Lung (tissue), 12 donors: ENCODE data around the gene PAK4. TPM values are rescaled to one million over a fixed set of nuclear protein-coding genes. Genes with fewer than 3 reads are reported as not detected.
"Not testable (repeated sequence)": the region's sequence is repeated elsewhere in the genome, so short reads cannot be mapped to it uniquely, and the experiment has no call there.

ENCODE experiments used
- ATAC-seq: fragments of 200-7000 bp; cut with Tn5 transposase; one replicate; pipeline ENCODE4 v1.9.1; 2020; ENCODE audit warnings: moderate number of reproducible peaks; ENCODE audit not compliant: insufficient read depth, low FRiP score
- DNase-seq, 3 donors: peaks; one replicate each; pipeline ENCODE4 v3.0.0-alpha.2; 2013 to 2017
- H3K27ac ChIP-seq, 2 donors: one replicate each; pipeline ENCODE4 v1.5.1; 2013; ENCODE audit warnings: mild to moderate bottlenecking in 2 of 2, moderate library complexity in 2 of 2, control low read depth in 1 of 2, inconsistent platforms in 1 of 2, low read depth in 1 of 2, low read length in 1 of 2
- H3K27me3 ChIP-seq, 3 donors: one replicate each; pipeline ENCODE4 v1.5.1; 2013; ENCODE audit warnings: low read length in 2 of 3; ENCODE audit not compliant: control insufficient read depth in 3 of 3, insufficient read depth in 3 of 3
- H3K36me3 ChIP-seq, 4 donors: one replicate each; pipeline ENCODE4 v1.5.1; 2013; ENCODE audit warnings: low read length in 4 of 4, mild to moderate bottlenecking in 1 of 4, moderate library complexity in 1 of 4; ENCODE audit not compliant: control insufficient read depth in 4 of 4, insufficient read depth in 4 of 4
- H3K4me1 ChIP-seq, 5 donors: one replicate each; pipeline ENCODE4 v1.5.1; 2013; ENCODE audit warnings: low read length in 5 of 5, mild to moderate bottlenecking in 2 of 5, moderate library complexity in 1 of 5; ENCODE audit not compliant: control insufficient read depth in 5 of 5, insufficient read depth in 5 of 5
- H3K4me3 ChIP-seq: one replicate; pipeline ENCODE4 v1.5.1; 2013; ENCODE audit warnings: mild to moderate bottlenecking, control low read depth, moderate library complexity
- H3K9ac ChIP-seq, 2 donors: one replicate each; pipeline ENCODE4 v1.5.1; 2013; ENCODE audit warnings: low read length in 2 of 2, control low read depth in 1 of 2; ENCODE audit not compliant: insufficient read depth in 1 of 2
- H3K9me3 ChIP-seq, 4 donors: one replicate each; pipeline ENCODE4 v1.5.1; 2013; ENCODE audit warnings: low read length in 3 of 4, mild to moderate bottlenecking in 1 of 4, moderate library complexity in 1 of 4; ENCODE audit not compliant: control insufficient read depth in 4 of 4, insufficient read depth in 3 of 4
- CTCF ChIP-seq: IDR thresholded peaks from 2 replicates; pipeline ENCODE4 v1.5.1; 2012; ENCODE audit warnings: mild to moderate bottlenecking; ENCODE audit errors: control extremely low read depth, extremely low read depth
- WGBS, 2 donors: extraction: QIAGEN DNeasy Blood & Tissue Kit; methylation state at CpG; one replicate each; pipeline ENCODE4 v1.1.7; 2013; 5-methylcytosine and 5-hydroxymethylcytosine counted together
- polyA plus RNA-seq, 2 donors: library from polyadenylated mRNA; stranded (reverse); fragments of 200-250 nt; gene quantifications; one replicate each; pipeline ENCODE4 v1.2.1, GENCODE V29; 2013
- total RNA-seq, 2 donors: library from RNA; depleted of rRNA in 1 of 2; stranded (reverse); fragments of >200 nt in 1 of 2; gene quantifications; one replicate each; pipeline ENCODE4 v1.2.1, GENCODE V29; 2014 to 2021
- donor health status: control.
- donor health status: control.
- donor health status: Bipolar disorder and iron deficiency.
- donor health status: healthy.
- donor health status: DM: yes; HTN: yes; CAD: no.

Gene PAK4
- total and polyA plus RNA-seq, 4 donors = 23.2 to 60.8 (median 36.7) TPM

GRCh38 chr19:39113199-39113598 lies 12.4 kb upstream of the PAK4 start:
- Histone ChIP-seq H3K27me3 (no peaks in the 10 kb centered on the region), H3K9me3 (peaks cover 0 to 2% (median 0%) of the 10 kb centered on the region in 4 donors), H3K9ac (no peak overlapping the region), H3K27ac (no peak overlapping the region), H3K4me3 (no peak overlapping the region), H3K36me3 (no peaks in the 10 kb centered on the region), H3K4me1 (peaks cover 0 to 4% (median 0%) of the 10 kb centered on the region in 5 donors)
- no peak for DNase-seq
- WGBS, 2 donors = 78 to 88% methylated on average over 10 of the region's 10 CpGs
- ATAC-seq = no peak
- no peak for TF ChIP-seq CTCF

- no peak overlapping the region for H3K4me3 ChIP-seq
- WGBS, 2 donors = 80 to 85% methylated on average over 11 of the region's 11 CpGs
- DNase-seq (no peak), ATAC-seq (no peak)
- no peaks in the 10 kb centered on the region for H3K36me3 ChIP-seq
- H3K4me1 ChIP-seq = peaks cover 0 to 4% (median 0%) of the 10 kb centered on the region in 5 donors
- H3K27me3 ChIP-seq = no peaks in the 10 kb centered on the region
- H3K9me3 ChIP-seq = peaks cover 0 to 2% (median 0%) of the 10 kb centered on the region in 4 donors
- no peak for TF ChIP-seq CTCF
- H3K27ac ChIP-seq = no peak overlapping the region
- H3K9ac ChIP-seq = no peak overlapping the region
These were observed 10.3 kb upstream of the PAK4 start for GRCh38 chr19:39115105-39115847.

- H3K9me3 ChIP-seq, H3K27ac ChIP-seq, H3K36me3 ChIP-seq, H3K4me3 ChIP-seq, H3K9ac ChIP-seq, H3K27me3 ChIP-seq, H3K4me1 ChIP-seq, ATAC-seq, DNase-seq: not testable (repeated sequence)
- WGBS, 2 donors = 91% methylated on average over 8 of the region's 8 CpGs
These were observed 8.6 kb upstream of the PAK4 start for GRCh38 chr19:39117023-39117422.

- H3K9ac ChIP-seq = no peak overlapping the region
- H3K9me3 ChIP-seq = no peaks in the 10 kb centered on the region
- H3K4me1 ChIP-seq = peaks cover 0 to 1% (median 0%) of the 10 kb centered on the region in 5 donors
- ATAC-seq (no peak), DNase-seq (no peak)
- no peaks in the 10 kb centered on the region for H3K36me3 ChIP-seq
- H3K27me3 ChIP-seq = no peaks in the 10 kb centered on the region
- no peak overlapping the region for H3K27ac ChIP-seq
- TF ChIP-seq CTCF = no peak
- WGBS, 2 donors = 56 to 88% methylated on average over 1 of the region's 1 CpG
- no peak overlapping the region for H3K4me3 ChIP-seq
These were observed 5.8 kb upstream of the PAK4 start for GRCh38 chr19:39119830-39120229.
